ENCODE results near the gene USP20. TPM values are rescaled to one million over a fixed set of nuclear protein-coding genes. Genes with fewer than 3 reads are reported as not detected.
A peak's percentile ranks its signal among the peaks of the same experiment; 100 is the strongest.

The USP20 gene
- total and polyA plus RNA-seq, 11 donors: 9.4 to 19.7 (median 12.9) TPM

DNA sequence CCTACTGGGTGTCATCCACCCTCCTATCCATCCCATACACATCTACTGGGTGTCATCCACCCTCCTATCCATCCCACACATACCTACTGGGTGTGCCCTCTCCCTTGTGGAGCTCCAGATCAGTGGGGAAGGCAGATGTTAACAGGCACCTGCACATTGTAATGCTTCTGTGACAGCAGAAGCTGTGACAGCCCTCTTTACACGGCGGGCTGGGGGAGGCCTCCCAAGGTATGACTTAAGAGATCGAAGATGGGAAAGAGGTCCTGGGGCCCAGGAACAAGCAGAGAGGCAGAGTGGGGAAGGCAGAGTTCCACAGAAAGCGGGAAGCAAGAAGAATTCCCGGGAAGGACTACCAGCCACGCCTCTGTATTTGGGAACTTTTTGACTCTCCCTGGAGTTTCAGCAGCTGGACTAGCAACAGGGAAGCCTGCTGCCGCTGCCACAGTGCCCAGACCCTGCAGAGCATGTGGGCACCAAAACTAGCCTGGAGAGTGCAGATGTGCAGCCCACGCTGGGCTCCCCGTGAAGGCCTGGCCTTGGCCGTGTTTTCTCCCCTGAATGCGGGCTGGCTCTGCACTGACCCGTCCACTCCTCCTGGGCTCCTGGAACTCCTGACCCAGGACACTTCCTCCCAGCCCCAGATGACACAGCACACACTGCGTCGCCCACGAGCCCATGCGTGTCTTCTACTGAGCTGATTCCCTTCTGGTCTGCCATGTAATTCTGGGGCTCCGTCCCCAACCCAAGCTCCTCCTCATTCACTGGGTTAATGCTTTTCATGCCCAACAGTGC lies 20.6 kb upstream of the USP20 start:
- peaks cover 0 to 98% (median 88%) of the 10 kb centered on the region in 9 donors for H3K36me3 ChIP-seq

DNA sequence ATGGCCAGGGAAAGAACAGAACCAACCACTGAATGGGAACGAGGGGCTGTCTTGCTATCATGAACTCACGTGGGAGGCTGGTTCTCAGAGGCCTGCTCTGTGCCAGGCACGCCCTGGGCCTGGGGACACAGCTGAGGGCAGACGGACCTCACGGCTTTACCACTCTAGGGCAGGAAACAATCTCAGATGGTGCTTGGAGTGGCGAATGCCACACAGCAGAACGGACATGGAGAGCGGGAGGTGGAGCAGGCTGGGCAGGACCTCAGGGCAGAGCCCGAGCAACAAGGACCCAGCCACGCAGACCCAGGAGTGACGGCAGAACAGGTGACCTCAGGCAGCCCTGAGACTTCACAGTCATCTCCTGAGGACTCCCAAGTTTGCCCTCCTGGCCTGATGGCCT lies 20.0 kb upstream of the USP20 start:
- Histone ChIP-seq H3K4me1 (peaks cover 0 to 8% (median 0%) of the 10 kb centered on the region in 12 donors), H3K4me3 (no peak overlapping the region), H3K9me3 (no peaks in the 10 kb centered on the region), H3K27ac (no peak overlapping the region), H3K27me3 (no peaks in the 10 kb centered on the region), H3K36me3 (peaks cover 0 to 98% (median 87%) of the 10 kb centered on the region in 9 donors)
- DNase-seq (peak in 1 of 5 donors; percentile 15), ATAC-seq (no peak)
- WGBS, 4 donors: 87 to 92% (median 90%) methylated on average over 11 of the region's 11 CpGs
- intact Hi-C loops (cut with DNase I): no loop called here
- no peak for TF ChIP-seq POLR2A (IDR thresholded peaks at IDR 0.05)
- TF ChIP-seq, protein P1, sequence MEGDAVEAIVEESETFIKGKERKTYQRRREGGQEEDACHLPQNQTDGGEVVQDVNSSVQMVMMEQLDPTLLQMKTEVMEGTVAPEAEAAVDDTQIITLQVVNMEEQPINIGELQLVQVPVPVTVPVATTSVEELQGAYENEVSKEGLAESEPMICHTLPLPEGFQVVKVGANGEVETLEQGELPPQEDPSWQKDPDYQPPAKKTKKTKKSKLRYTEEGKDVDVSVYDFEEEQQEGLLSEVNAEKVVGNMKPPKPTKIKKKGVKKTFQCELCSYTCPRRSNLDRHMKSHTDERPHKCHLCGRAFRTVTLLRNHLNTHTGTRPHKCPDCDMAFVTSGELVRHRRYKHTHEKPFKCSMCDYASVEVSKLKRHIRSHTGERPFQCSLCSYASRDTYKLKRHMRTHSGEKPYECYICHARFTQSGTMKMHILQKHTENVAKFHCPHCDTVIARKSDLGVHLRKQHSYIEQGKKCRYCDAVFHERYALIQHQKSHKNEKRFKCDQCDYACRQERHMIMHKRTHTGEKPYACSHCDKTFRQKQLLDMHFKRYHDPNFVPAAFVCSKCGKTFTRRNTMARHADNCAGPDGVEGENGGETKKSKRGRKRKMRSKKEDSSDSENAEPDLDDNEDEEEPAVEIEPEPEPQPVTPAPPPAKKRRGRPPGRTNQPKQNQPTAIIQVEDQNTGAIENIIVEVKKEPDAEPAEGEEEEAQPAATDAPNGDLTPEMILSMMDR (IDR thresholded peaks at IDR 0.05): no peak

More for the DNA sequence above, 20.6 kb upstream of the USP20 start:
- Histone ChIP-seq H3K9me3 (no peaks in the 10 kb centered on the region), H3K27me3 (no peaks in the 10 kb centered on the region), H3K27ac (no peak overlapping the region), H3K4me3 (no peak overlapping the region), H3K4me1 (peaks cover 0 to 8% (median 0%) of the 10 kb centered on the region in 12 donors)
- intact Hi-C loops (cut with DNase I): no loop called here
- DNase-seq (peak in 1 of 5 donors; percentile 34), ATAC-seq (no peak)
- TF ChIP-seq POLR2A (IDR thresholded peaks at IDR 0.05): no peak
- TF ChIP-seq, protein P1 (IDR thresholded peaks at IDR 0.05): no peak
- 86 to 90% (median 87%) methylated on average over 17 of the region's 17 CpGs for WGBS, 4 donors

DNA sequence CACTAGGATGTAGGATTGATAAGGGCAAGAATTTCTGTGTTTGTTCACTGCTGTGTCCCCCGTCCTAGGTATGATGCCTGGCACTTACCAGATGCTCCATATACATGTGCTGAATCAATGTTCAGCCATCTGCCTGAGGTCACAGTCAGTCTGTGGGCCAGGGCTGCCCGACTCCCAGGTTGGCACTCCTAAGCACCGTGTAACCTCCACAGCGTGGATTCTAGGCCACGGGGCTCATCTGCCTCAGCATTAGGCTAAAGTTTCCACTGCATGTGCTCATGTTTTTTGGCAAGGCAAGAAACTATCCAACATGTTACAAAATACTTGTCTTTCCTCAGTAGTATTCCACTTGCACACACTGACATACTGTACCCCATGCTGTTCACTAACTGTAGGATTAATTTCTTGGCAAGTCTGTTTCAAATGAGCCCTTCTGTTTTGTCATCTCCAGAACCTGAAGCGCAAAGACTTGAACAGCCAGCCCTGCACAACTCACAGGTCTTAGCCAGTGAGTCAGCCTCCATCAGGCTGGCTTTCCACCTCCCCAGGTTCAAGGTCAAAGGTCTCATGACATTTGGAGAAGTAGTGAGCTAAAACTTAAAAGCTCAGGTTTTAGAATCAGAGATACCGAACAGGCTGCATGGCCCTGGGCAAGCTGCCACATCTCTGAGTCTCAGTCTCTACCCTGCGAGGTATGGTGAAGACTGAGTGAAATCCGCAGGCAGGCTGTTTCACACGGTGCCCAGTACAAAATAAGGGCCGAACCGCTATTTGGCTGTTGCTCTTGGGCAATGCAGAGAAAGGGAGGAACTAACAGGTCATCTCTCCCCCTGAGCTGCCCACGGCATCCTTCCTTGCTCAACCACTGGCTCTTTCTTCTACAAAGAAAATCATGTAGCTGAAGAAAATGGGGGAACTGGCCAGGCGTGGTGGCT lies 18.5 kb upstream of the USP20 start:
- TF ChIP-seq POLR2A (IDR thresholded peaks at IDR 0.05): no peak
- TF ChIP-seq, protein P1 (IDR thresholded peaks at IDR 0.05): no peak
- Histone ChIP-seq H3K27me3 (no peaks in the 10 kb centered on the region), H3K27ac (no peak overlapping the region), H3K9me3 (no peaks in the 10 kb centered on the region), H3K4me3 (no peak overlapping the region), H3K36me3 (peaks cover 0 to 99% (median 90%) of the 10 kb centered on the region in 9 donors), H3K4me1 (peaks cover 0 to 8% (median 0%) of the 10 kb centered on the region in 12 donors)
- peak in 1 of 4 donors; percentile 8 for ATAC-seq
- intact Hi-C loops (cut with DNase I): no loop called here
- DNase-seq: peak in 1 of 5 donors; percentile 37
- 90 to 92% (median 92%) methylated on average over 14 of the region's 14 CpGs for WGBS, 4 donors

Measured in heart left ventricle (tissue), 16 donors.